Fibroblast of skin of left quadriceps (primary cell): Measurements from ENCODE around the gene CD244.

Experiments used
- DNase-seq, 2 experiments: peaks; one replicate each; pipeline ENCODE4 v3.0.0-alpha.2; 2013; ENCODE audit warnings: low read depth in 2 of 2

Gene CD244

DNA sequence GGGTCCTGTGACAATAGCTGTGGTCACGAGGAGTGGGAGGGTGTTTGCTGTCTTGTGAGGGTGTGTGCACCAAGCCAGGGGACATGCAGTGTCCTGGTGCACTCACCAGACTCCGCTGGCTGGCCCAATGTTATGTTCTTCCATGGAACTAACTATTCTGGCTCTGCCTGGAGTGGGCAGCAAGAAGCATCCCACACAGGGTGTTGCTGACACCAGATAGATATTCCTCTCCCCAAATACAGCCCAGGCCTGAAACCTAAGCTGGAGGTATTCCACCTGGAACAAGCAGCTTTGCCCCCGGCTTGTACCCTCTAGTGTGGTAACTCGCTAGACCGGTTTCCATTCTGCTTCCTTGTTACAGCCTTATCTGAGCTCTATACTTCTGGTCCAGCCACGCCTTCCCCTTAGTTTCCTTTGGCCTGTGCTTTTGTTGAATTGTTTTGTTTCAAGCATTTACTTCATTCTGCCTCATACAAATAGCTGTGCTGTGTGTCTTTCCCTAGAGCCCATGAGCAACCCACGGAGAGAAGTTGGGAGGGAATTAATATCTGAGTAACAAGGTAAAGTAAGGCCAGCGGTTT lies 81.4 kb downstream of the CD244 start:
- DNase-seq: no peak

DNA sequence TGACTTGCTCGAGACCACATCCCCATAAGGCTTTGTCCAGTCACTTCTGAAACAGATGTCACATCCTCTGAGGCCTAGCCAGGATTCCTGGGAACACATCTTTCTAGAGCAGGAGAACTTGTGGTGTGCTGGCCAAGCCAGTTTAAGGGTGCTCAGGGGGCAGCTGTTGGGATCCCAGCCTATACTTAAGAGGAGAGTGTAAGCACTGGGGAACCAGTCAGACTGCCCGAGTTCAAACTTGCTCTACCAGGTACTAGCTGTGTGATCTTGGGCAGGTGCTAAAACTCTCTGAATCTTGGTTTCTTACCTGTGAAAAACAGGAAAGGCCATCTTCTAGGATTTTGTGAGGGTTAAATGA lies 82.3 kb downstream of the CD244 start:
- no peak for DNase-seq
